Measurements from ENCODE around the gene CDC42EP2. TPM values are rescaled to one million over a fixed set of nuclear protein-coding genes. Genes with fewer than 3 reads are reported as not detected.
"Not testable (repeated sequence)": the region's sequence is repeated elsewhere in the genome, so short reads cannot be mapped to it uniquely, and the experiment has no call there.

The CDC42EP2 gene
- total RNA-seq, 1 donor from 2014 or later, result 26.7 TPM

DNA sequence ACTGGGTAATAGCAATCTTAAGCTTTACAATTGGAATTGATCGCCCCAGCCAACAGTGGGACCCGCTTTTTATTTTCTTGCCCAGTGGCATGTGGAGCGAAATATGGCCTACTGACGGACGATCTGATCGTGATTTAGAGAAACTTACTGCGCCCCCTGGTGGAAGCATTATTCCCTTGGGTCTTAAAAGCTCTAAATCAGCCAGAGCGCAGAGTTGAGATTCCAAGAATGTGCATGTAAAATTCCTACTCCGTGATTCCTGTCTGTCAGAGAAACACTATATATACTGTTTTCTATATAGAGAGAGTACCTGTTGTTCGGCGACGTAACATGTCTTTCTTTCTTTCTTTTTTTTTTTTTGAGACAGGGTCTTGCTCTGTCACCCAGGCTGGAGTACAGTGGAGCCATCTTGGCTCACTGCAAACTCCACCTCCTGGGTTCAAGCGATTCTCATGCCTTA, 15.3 kb downstream of the CDC42EP2 start:
- Histone ChIP-seq H3K27ac (ENCODE audit: low read depth, low read length) (no peak overlapping the region), H4K20me1 (ENCODE audit: insufficient read depth, low read length) (peaks cover 7% of the 10 kb centered on the region), H3K4me1 (ENCODE audit: insufficient read depth, low read length) (peaks cover 10% of the 10 kb centered on the region), H3K9ac (ENCODE audit: low read length) (peak overlapping the region; percentile 14), H2AFZ (ENCODE audit: low read depth, low read length) (no peak overlapping the region), H3K9me3 (ENCODE audit: insufficient read depth, low read depth, low read length) (no peaks in the 10 kb centered on the region), H3K4me2 (ENCODE audit: low read length) (peak overlapping the region; percentile 35), H3K79me2 (ENCODE audit: insufficient read depth, low read length) (peaks cover 13% of the 10 kb centered on the region), H3K36me3 (ENCODE audit: insufficient read depth, low read length) (no peaks in the 10 kb centered on the region), H3K4me3 (ENCODE audit: insufficient read depth, low read depth, low read length) (no peak overlapping the region), H3K27me3 (ENCODE audit: insufficient read depth, low read length) (no peaks in the 10 kb centered on the region)
- H3K4me1 Mint-ChIP-seq (ENCODE audit: low read depth, unreplicated experiment), result no peaks in the 10 kb centered on the region
- H3K4me3 Mint-ChIP-seq (ENCODE audit: unreplicated experiment), result no peak overlapping the region
- no peaks in the 10 kb centered on the region for H3K36me3 Mint-ChIP-seq (ENCODE audit: low read depth, unreplicated experiment)
- peak overlapping the region; percentile 63 for H3K27ac Mint-ChIP-seq (ENCODE audit: unreplicated experiment)
- DNase-seq (ENCODE audit: low read depth) (peak; percentile 68), FAIRE-seq (no peak)
- TF ChIP-seq CTCF (IDR thresholded peaks at IDR 0.05; ENCODE audit: insufficient read depth, low read depth, low read length), result peak; percentile 87
- no peak for TF ChIP-seq EZH2 (IDR thresholded peaks at IDR 0.05; ENCODE audit: insufficient read depth, low read length)
- H3K27me3 Mint-ChIP-seq (ENCODE audit: low read depth, unreplicated experiment), result no peaks in the 10 kb centered on the region
- H3K9me3 Mint-ChIP-seq (ENCODE audit: unreplicated experiment), result no peaks in the 10 kb centered on the region

DNA sequence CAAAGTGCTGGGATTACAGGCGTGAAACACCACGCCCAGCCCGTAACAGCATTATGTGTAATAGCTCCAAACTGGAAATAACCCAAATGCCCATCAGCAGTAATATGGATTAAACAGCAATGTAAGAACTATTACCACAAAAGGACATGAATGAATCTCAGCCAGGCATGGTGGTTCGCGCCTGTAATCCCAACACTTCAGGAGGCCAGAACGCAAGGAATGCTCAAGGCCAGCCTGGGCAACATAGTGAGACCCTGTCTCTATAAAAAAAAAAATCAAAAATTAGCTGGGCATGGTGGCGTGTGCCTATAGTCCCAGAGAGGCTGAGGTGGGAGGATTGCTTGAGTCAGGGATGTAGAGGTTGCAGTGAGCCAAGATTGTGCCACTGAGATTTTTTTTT, 15.9 kb downstream of the CDC42EP2 start:
- Histone ChIP-seq H3K36me3 (ENCODE audit: insufficient read depth, low read length) (no peaks in the 10 kb centered on the region), H4K20me1 (ENCODE audit: insufficient read depth, low read length) (peaks cover 13% of the 10 kb centered on the region), H3K9ac (ENCODE audit: low read length) (no peak overlapping the region), H3K4me3 (ENCODE audit: insufficient read depth, low read depth, low read length) (no peak overlapping the region), H3K27ac (ENCODE audit: low read depth, low read length) (no peak overlapping the region), H3K27me3 (ENCODE audit: insufficient read depth, low read length) (no peaks in the 10 kb centered on the region), H3K4me2 (ENCODE audit: low read length) (no peak overlapping the region), H3K79me2 (ENCODE audit: insufficient read depth, low read length) (peaks cover 18% of the 10 kb centered on the region), H2AFZ (ENCODE audit: low read depth, low read length) (no peak overlapping the region), H3K9me3 (ENCODE audit: insufficient read depth, low read depth, low read length) (no peaks in the 10 kb centered on the region), H3K4me1 (ENCODE audit: insufficient read depth, low read length) (peaks cover 15% of the 10 kb centered on the region)
- no peak for FAIRE-seq
- Mint-ChIP-seq H3K9me3 (ENCODE audit: unreplicated experiment) (no peaks in the 10 kb centered on the region), H3K36me3 (ENCODE audit: low read depth, unreplicated experiment) (no peaks in the 10 kb centered on the region), H3K27me3 (ENCODE audit: low read depth, unreplicated experiment) (no peaks in the 10 kb centered on the region), H3K4me3 (ENCODE audit: unreplicated experiment) (no peak overlapping the region), H3K4me1 (ENCODE audit: low read depth, unreplicated experiment) (peaks cover 5% of the 10 kb centered on the region), H3K27ac (ENCODE audit: unreplicated experiment) (peak overlapping the region; percentile 62)
- TF ChIP-seq EZH2 (IDR thresholded peaks at IDR 0.05; ENCODE audit: insufficient read depth, low read length) (no peak), CTCF (IDR thresholded peaks at IDR 0.05; ENCODE audit: insufficient read depth, low read depth, low read length) (no peak)
- no peak for DNase-seq (ENCODE audit: low read depth)

DNA sequence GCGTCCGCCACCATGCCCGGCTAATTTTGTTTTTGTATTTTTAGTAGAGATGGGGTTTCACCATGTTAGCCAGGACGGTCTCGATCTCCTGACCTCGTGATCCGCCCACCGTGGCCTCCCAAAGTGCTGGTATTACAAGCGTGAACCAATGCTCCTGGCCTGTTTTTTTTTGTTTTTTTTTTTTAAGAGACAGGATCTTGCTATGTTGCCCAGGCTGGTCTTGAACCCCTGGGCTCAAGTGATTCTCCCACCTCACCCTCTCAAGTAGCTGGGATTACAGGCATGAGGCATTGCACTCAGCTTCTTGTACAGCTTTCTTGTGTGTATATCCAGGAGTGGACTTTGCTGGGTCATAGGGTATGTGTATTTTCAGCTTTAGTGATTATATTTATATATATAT, 17.9 kb downstream of the CDC42EP2 start:
- FAIRE-seq; H3K27ac ChIP-seq (ENCODE audit: low read depth, low read length); H3K27me3 ChIP-seq (ENCODE audit: insufficient read depth, low read length); H3K4me3 Mint-ChIP-seq (ENCODE audit: unreplicated experiment); H3K36me3 ChIP-seq (ENCODE audit: insufficient read depth, low read length); H3K9me3 ChIP-seq (ENCODE audit: insufficient read depth, low read depth, low read length); H3K9me3 Mint-ChIP-seq (ENCODE audit: unreplicated experiment); H3K9ac ChIP-seq (ENCODE audit: low read length); H3K27ac Mint-ChIP-seq (ENCODE audit: unreplicated experiment); H2AFZ ChIP-seq (ENCODE audit: low read depth, low read length); DNase-seq (ENCODE audit: low read depth); H3K4me1 Mint-ChIP-seq (ENCODE audit: low read depth, unreplicated experiment); H3K4me3 ChIP-seq (ENCODE audit: insufficient read depth, low read depth, low read length); H3K36me3 Mint-ChIP-seq (ENCODE audit: low read depth, unreplicated experiment); H3K27me3 Mint-ChIP-seq (ENCODE audit: low read depth, unreplicated experiment); H3K4me2 ChIP-seq (ENCODE audit: low read length): not testable (repeated sequence)
- Histone ChIP-seq H3K79me2 (ENCODE audit: insufficient read depth, low read length) (peaks cover 38% of the 10 kb centered on the region), H4K20me1 (ENCODE audit: insufficient read depth, low read length) (peaks cover 28% of the 10 kb centered on the region), H3K4me1 (ENCODE audit: insufficient read depth, low read length) (peaks cover 16% of the 10 kb centered on the region)

All from astrocyte (in vitro differentiated cells and primary cell).